Measurements from ENCODE around the gene ZNF646.
A peak's percentile ranks its signal among the peaks of the same experiment; 100 is the strongest.

The ZNF646 gene

GRCh38 chr16:31089199-31089598 lies 15.0 kb downstream of the ZNF646 start:
- TF ChIP-seq CTCF (IDR thresholded peaks at IDR 0.05; ENCODE audit: low read length, missing control alignments): no peak
- no peak overlapping the region for H3K4me3 ChIP-seq (replicated peaks; ENCODE audit: low read depth, low read length)
- no peak for DNase-seq (ENCODE audit: low read depth)

GRCh38 chr16:31090540-31090939 lies 16.3 kb downstream of the ZNF646 start:
- TF ChIP-seq CTCF (IDR thresholded peaks at IDR 0.05; ENCODE audit: low read length, missing control alignments): no peak
- no peak for DNase-seq (ENCODE audit: low read depth)
- H3K4me3 ChIP-seq (replicated peaks; ENCODE audit: low read depth, low read length): no peak overlapping the region

- TF ChIP-seq CTCF (IDR thresholded peaks at IDR 0.05; ENCODE audit: low read length, missing control alignments): no peak
- DNase-seq (ENCODE audit: low read depth): no peak
- no peak overlapping the region for H3K4me3 ChIP-seq (replicated peaks; ENCODE audit: low read depth, low read length)
Measured at GRCh38 chr16:31092330-31092729, 18.1 kb downstream of the ZNF646 start.

GRCh38 chr16:31093132-31093703 lies 19.0 kb downstream of the ZNF646 start:
- H3K4me3 ChIP-seq (replicated peaks; ENCODE audit: low read depth, low read length): peak overlapping the region; percentile 91
- DNase-seq (ENCODE audit: low read depth): no peak
- no peak for TF ChIP-seq CTCF (IDR thresholded peaks at IDR 0.05; ENCODE audit: low read length, missing control alignments)

GRCh38 chr16:31094088-31094423 lies 19.8 kb downstream of the ZNF646 start:
- peak overlapping the region; percentile 91 for H3K4me3 ChIP-seq (replicated peaks; ENCODE audit: low read depth, low read length)
- DNase-seq (ENCODE audit: low read depth): no peak

GRCh38 chr16:31094424-31095120 lies 20.4 kb downstream of the ZNF646 start, which contains the start of gene VKORC1:
Gene VKORC1 (minus strand): TSS chr16:31094797. CDS start chr16:31094729, 68 bp downstream.
- H3K4me3 ChIP-seq (replicated peaks; ENCODE audit: low read depth, low read length): peak within 1 kb of the TSS; percentile 91
- DNase-seq (ENCODE audit: low read depth): peak; percentile 98
- TF ChIP-seq CTCF (IDR thresholded peaks at IDR 0.05; ENCODE audit: low read length, missing control alignments): no peak

More at GRCh38 chr16:31094088-31094423, 19.8 kb downstream of the ZNF646 start:
- no peak for TF ChIP-seq CTCF (IDR thresholded peaks at IDR 0.05; ENCODE audit: low read length, missing control alignments)

Data from fibroblast of pulmonary artery (primary cell).